Heart left ventricle (tissue), 16 donors: Measurements from ENCODE around the gene TXNRD2. TPM values are rescaled to one million over a fixed set of nuclear protein-coding genes. Genes with fewer than 3 reads are reported as not detected.

Source experiments
- ATAC-seq, 4 donors: fragments of 200-7000 bp; cut with Tn5 transposase; one replicate each; pipeline ENCODE4 v1.9.1; 2020 to 2022; ENCODE audit warnings: moderate library complexity in 4 of 4, mild to moderate bottlenecking in 3 of 4, moderate number of reproducible peaks in 1 of 4
- DNase-seq, 5 donors: peaks; one replicate each; pipeline ENCODE4 v3.0.0-alpha.2; 2020
- H3K27ac ChIP-seq, 12 donors: fragments of 200-600 bp; sonication (generic) in 4 of 12; one replicate each; pipeline versions ENCODE4 v1.5.0 to v1.8.0; 2016 to 2022; ENCODE audit warnings: mild to moderate bottlenecking in 2 of 12
- H3K27me3 ChIP-seq, 9 donors: fragments of 200-600 bp; sonication (generic) in 2 of 9; one replicate each; pipeline versions ENCODE4 v1.5.1 to v1.8.0; 2016 to 2022; ENCODE audit warnings: mild to moderate bottlenecking in 3 of 9
- H3K36me3 ChIP-seq, 9 donors: fragments of 200-600 bp; sonication (generic) in 2 of 9; one replicate each; pipeline versions ENCODE4 v1.5.0 to v1.8.0; 2018 to 2022; ENCODE audit warnings: mild to moderate bottlenecking in 2 of 9
- H3K4me1 ChIP-seq, 12 donors: fragments of 200-600 bp; sonication (generic) in 4 of 12; one replicate each; pipeline versions ENCODE4 v1.5.0 to v1.8.0; 2016 to 2022; ENCODE audit warnings: mild to moderate bottlenecking in 3 of 12
- H3K4me3 ChIP-seq, 12 donors: fragments of 200-600 bp; sonication (generic) in 4 of 12; one replicate each; pipeline versions ENCODE4 v1.5.0 to v1.8.0; 2017 to 2022; ENCODE audit warnings: mild to moderate bottlenecking in 9 of 12, moderate library complexity in 4 of 12
- H3K9me3 ChIP-seq, 12 donors: fragments of 200-600 bp; sonication (generic) in 4 of 12; one replicate each; pipeline versions ENCODE4 v1.5.0 to v1.8.0; 2016 to 2022; ENCODE audit warnings: mild to moderate bottlenecking in 1 of 12
- CTCF ChIP-seq, 12 donors: fragments of 200-600 bp; sonication (generic) in 4 of 12; IDR thresholded peaks; one replicate each; pipeline versions ENCODE4 v1.5.0 to v1.8.0; 2018 to 2022; ENCODE audit warnings: antibody characterized with exemption in 12 of 12, mild to moderate bottlenecking in 5 of 12
- POLR2A ChIP-seq, 2 donors: fragments of 450-650 bp; IDR thresholded peaks; one replicate each; pipeline ENCODE4 v1.6.1; 2017; ENCODE audit warnings: antibody characterized with exemption in 2 of 2, mild to moderate bottlenecking in 2 of 2, moderate library complexity in 2 of 2
- WGBS, 4 donors: extraction: QIAGEN DNeasy Blood & Tissue Kit in 2 of 4; methylation state at CpG; one replicate each; pipeline versions ENCODE4 v1.1.5 to v1.1.7; 2013 to 2018; 5-methylcytosine and 5-hydroxymethylcytosine counted together
- intact Hi-C, 10 donors: fragments of 100-400 bp; cut with DNase I; formaldehyde crosslinking; loops; one replicate each; pipeline versions ENCODE4 v1.11.1 to v1.14.2; 2022
- microRNA-seq, 4 donors: library from miRNA; unstranded; fragments of <30 nt; microRNA quantifications; one replicate each; pipeline versions ENCODE4 to v1.2.0, GENCODE V29; 2017 to 2020
- polyA plus RNA-seq, 2 donors: library from polyadenylated mRNA; stranded (reverse); fragments of 200-250 nt; gene quantifications; one replicate each; pipeline ENCODE4 v1.2.3, GENCODE V29; 2013
- total RNA-seq, 9 donors: library from RNA; depleted of rRNA in 2 of 9; stranded (reverse); fragments of >200 nt in 2 of 9; fragmentation: NEBNext Ultra II Directional in 3 of 9; extraction: Animal tissue kit (Norgen Biotek cat#: 25700) in 3 of 9; gene quantifications; one replicate each; pipeline versions ENCODE4 v1.1.0 to v1.2.4, GENCODE V29; 2016 to 2023
- donor health status: ischemic (EF 13 %, LVEDD 7.1; RV severe dilation, severe dysfunction).
- donor health status: healthy with polysubstance abuse.
- donor health status: DM: no; HTN: yes; CAD: no.
- donor health status: DM: no; HTN: no; CAD: no.
- donor health status: ischemic (EF 25% LVEDD 6.9; RV normal size, moderate dysfunction).
- donor health status: ischemic (EF 25% LVEDD 5.7; RV mildly dilated, moderate dysfunction).
- donor health status: healthy.
- donor health status: DM: yes; HTN: yes; CAD: no.
- donor health status: ischemic (EF 35%, LVEDD 5.7; RV mildly dilated, moderate dysfunction).
- donor health status: nonischemic (EF 11% LVEDD 7.7; RV severe dilation, severe dysfunction).
- donor health status: DM: yes; HTN: yes; CAD: no.
- donor health status: PGD.
- donor health status: ischemic (EF 29% LVEDD 5.4; RV normal size, mild dysfunction).
- donor health status: nonischemic (EF 23%, LVEDD 6.1; RV moderate dilation, normal function).

TXNRD2 gene
- total and polyA plus RNA-seq, 11 donors: 23.4 to 60.2 (median 33.5) TPM

GRCh38 chr22:19825904-19826618 lies 115.6 kb downstream of the TXNRD2 start:
- intact Hi-C loops: no loop called here
- H3K36me3 ChIP-seq: no peaks in the 10 kb centered on the region
- no peak for TF ChIP-seq CTCF (IDR thresholded peaks at IDR 0.05)
- TF ChIP-seq POLR2A (IDR thresholded peaks at IDR 0.05): no peak
- no peak for DNase-seq
- 89 to 95% (median 94%) methylated on average over 7 of the region's 7 CpGs for WGBS, 4 donors
- H3K4me3 ChIP-seq: no peak overlapping the region
- no peaks in the 10 kb centered on the region for H3K27me3 ChIP-seq
- no peak for ATAC-seq
- no peaks in the 10 kb centered on the region for H3K4me1 ChIP-seq
- no peaks in the 10 kb centered on the region for H3K9me3 ChIP-seq
- no peak overlapping the region for H3K27ac ChIP-seq

Small RNA genes lying within 50 kb of the gene (microRNA-seq; reads per million reads assigned to microRNA genes)
- 0 reads per million in 4 donors for gene MIR4761

Other genes starting within 250 kb of the TXNRD2 start
- 100 to 1,000 TPM in 7 of 9 donors, 10 to 100 TPM in 2; 88.3 to 272 (median 156) TPM for gene SEPTIN5, start 227.3 kb downstream of the TXNRD2 start, total RNA-seq
- 100 to 1,000 TPM in 1 of 2 donors, 10 to 100 TPM in 1; 75.7 to 127 TPM for gene SEPTIN5, start 227.3 kb downstream of the TXNRD2 start, polyA plus RNA-seq
- 10 to 100 TPM in 3 of 9 donors, 1 to 10 TPM in 3, not detected in 3; 1.4 to 52.2 (median 10.7) TPM for gene GP1BB, start 218.3 kb downstream of the TXNRD2 start, total RNA-seq
- 10 to 100 TPM in 1 of 2 donors, 1 to 10 TPM in 1; 6.5 to 30.4 TPM for gene GP1BB, start 218.3 kb downstream of the TXNRD2 start, polyA plus RNA-seq
- gene TBX1, start 181.0 kb downstream of the TXNRD2 start, total RNA-seq: 1 to 10 TPM in 4 of 9 donors, under 1 TPM in 4, not detected in 1; 0.28 to 3.1 (median 1.2) TPM
- gene TBX1, start 181.0 kb downstream of the TXNRD2 start, polyA plus RNA-seq: under 1 TPM; 0.11 to 0.95 TPM
- 1 to 10 TPM; 1.9 to 3.7 (median 2.4) TPM for gene GNB1L, start 86.9 kb downstream of the TXNRD2 start, total RNA-seq
- gene GNB1L, start 86.9 kb downstream of the TXNRD2 start, polyA plus RNA-seq: 1 to 10 TPM; 1.6 to 9.2 TPM
- gene RTL10, start 86.9 kb downstream of the TXNRD2 start, total RNA-seq: 10 to 100 TPM in 3 of 9 donors, 1 to 10 TPM in 6; 5.1 to 11.6 (median 7.7) TPM
- 1 to 10 TPM; 4.6 to 4.9 TPM for gene RTL10, start 86.9 kb downstream of the TXNRD2 start, polyA plus RNA-seq
- 100 to 1,000 TPM in 8 of 9 donors, 10 to 100 TPM in 1; 69.7 to 195 (median 119) TPM for gene COMT, start within 50 bp of the TXNRD2 start, total RNA-seq
- gene COMT, start within 50 bp of the TXNRD2 start, polyA plus RNA-seq: 100 to 1,000 TPM in 1 of 2 donors, 10 to 100 TPM in 1; 84.7 to 249 TPM
- 10 to 100 TPM; 21.2 to 46.6 (median 33.3) TPM for gene ARVCF, start 75.0 kb upstream of the TXNRD2 start, total RNA-seq
- 10 to 100 TPM; 33.0 to 39.2 TPM for gene ARVCF, start 75.0 kb upstream of the TXNRD2 start, polyA plus RNA-seq
- 100 to 1,000 TPM in 3 of 9 donors, 10 to 100 TPM in 6; 55.6 to 341 (median 83.7) TPM for gene TANGO2, start 79.3 kb upstream of the TXNRD2 start, total RNA-seq
- gene TANGO2, start 79.3 kb upstream of the TXNRD2 start, polyA plus RNA-seq: 10 to 100 TPM; 51.3 to 63.0 TPM
- 10 to 100 TPM in 8 of 9 donors, 1 to 10 TPM in 1; 8.8 to 22.1 (median 13.0) TPM for gene DGCR8, start 138.4 kb upstream of the TXNRD2 start, total RNA-seq
- gene DGCR8, start 138.4 kb upstream of the TXNRD2 start, polyA plus RNA-seq: 10 to 100 TPM in 1 of 2 donors, 1 to 10 TPM in 1; 9.9 to 14.5 TPM
- gene RANBP1, start 174.3 kb upstream of the TXNRD2 start, total RNA-seq: 10 to 100 TPM; 35.8 to 85.3 (median 41.5) TPM
- gene RANBP1, start 174.3 kb upstream of the TXNRD2 start, polyA plus RNA-seq: 10 to 100 TPM; 29.3 to 67.1 TPM
- gene TRMT2A, start 175.4 kb upstream of the TXNRD2 start, total RNA-seq: 10 to 100 TPM; 18.2 to 31.3 (median 20.2) TPM
- 10 to 100 TPM; 15.8 to 30.1 TPM for gene TRMT2A, start 175.4 kb upstream of the TXNRD2 start, polyA plus RNA-seq
- 10 to 100 TPM; 15.7 to 45.2 (median 40.6) TPM for gene ZDHHC8, start 190.0 kb upstream of the TXNRD2 start, total RNA-seq
- gene ZDHHC8, start 190.0 kb upstream of the TXNRD2 start, polyA plus RNA-seq: 10 to 100 TPM; 21.5 to 26.3 TPM
- gene CCDC188, start 209.2 kb upstream of the TXNRD2 start, total RNA-seq: 1 to 10 TPM in 1 of 9 donors, under 1 TPM in 4, not detected in 4; 0.17 to 1.0 (median 0.46) TPM
- gene CCDC188, start 209.2 kb upstream of the TXNRD2 start, polyA plus RNA-seq: 1 to 10 TPM in 1 of 2 donors, under 1 TPM in 1; 0.50 to 1.0 TPM